Spleen (tissue), 7 donors: ENCODE data around the gene HIGD2A.

Experiments
- POLR2A ChIP-seq, 3 donors: fragments of 450-650 bp; IDR thresholded peaks; one replicate each; pipeline ENCODE4 v1.5.1; 2017; ENCODE audit warnings: antibody characterized with exemption in 3 of 3, mild to moderate bottlenecking in 1 of 3
- TF ChIP-seq, protein P1 (sequence below), 11 experiments: fragments of 200-600 bp in 7 of 11; fragments of 450-650 bp in 4 of 11; sonication (generic) in 4 of 11; IDR thresholded peaks in 8 of 11; conservative IDR thresholded peaks in 3 of 11; 1 replicate in 7 of 11; 2 replicates in 4 of 11; pipeline versions ENCODE4 v1.4.0 to v1.8.0; 2016 to 2021; ENCODE audit warnings: antibody characterized with exemption in 11 of 11, inconsistent platforms in 4 of 11, mild to moderate bottlenecking in 1 of 11
- donor health status: DM: no; HTN: no; CAD: no; lungs with moderate emphysema.
- donor health status: DM: no; HTN: no; CAD: no.
- donor health status: DM: no; HTN: no; CAD: no.

DNA sequence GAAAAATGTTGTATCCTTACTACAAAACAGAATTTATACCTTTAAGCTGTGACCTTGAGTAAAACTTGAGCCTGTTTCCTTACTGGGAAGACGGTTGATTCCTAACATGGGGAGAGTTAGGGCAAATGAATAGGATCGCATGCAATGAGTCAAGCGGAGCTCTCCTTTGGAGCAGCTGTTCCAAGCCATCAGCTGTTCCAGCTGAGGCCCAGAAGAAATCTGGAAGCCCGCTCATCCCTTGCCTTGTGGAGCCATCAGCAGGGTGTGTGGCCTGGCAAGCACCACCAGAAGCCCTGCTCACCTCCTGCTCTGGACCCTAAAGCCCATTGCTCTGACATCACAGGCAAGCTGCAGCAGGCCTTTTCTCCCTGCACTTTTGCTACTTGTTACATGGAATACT is 35.0 kb upstream of the HIGD2A start:
- TF ChIP-seq, protein P1, sequence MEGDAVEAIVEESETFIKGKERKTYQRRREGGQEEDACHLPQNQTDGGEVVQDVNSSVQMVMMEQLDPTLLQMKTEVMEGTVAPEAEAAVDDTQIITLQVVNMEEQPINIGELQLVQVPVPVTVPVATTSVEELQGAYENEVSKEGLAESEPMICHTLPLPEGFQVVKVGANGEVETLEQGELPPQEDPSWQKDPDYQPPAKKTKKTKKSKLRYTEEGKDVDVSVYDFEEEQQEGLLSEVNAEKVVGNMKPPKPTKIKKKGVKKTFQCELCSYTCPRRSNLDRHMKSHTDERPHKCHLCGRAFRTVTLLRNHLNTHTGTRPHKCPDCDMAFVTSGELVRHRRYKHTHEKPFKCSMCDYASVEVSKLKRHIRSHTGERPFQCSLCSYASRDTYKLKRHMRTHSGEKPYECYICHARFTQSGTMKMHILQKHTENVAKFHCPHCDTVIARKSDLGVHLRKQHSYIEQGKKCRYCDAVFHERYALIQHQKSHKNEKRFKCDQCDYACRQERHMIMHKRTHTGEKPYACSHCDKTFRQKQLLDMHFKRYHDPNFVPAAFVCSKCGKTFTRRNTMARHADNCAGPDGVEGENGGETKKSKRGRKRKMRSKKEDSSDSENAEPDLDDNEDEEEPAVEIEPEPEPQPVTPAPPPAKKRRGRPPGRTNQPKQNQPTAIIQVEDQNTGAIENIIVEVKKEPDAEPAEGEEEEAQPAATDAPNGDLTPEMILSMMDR (IDR thresholded peaks at IDR 0.05 in 8 of 11, conservative IDR thresholded peaks at IDR 0.05 in 3 of 11), result no peak
- TF ChIP-seq POLR2A (IDR thresholded peaks at IDR 0.05), result no peak
